PC-9 (cell line): ENCODE measurements around the gene GTF3C6.

ENCODE experiments used
- EZH2 ChIP-seq: fragments of 200-600 bp; sonication (generic); IDR thresholded peaks from 2 replicates; pipeline ENCODE4 v1.8.0; 2017; ENCODE audit warnings: antibody characterized with exemption, low read depth
- TF ChIP-seq, protein P1 (sequence below): fragments of 200-600 bp; sonication (generic); conservative IDR thresholded peaks from 2 replicates; pipeline ENCODE4 v1.6.1; 2017; ENCODE audit warnings: mixed run types, antibody characterized with exemption, mild to moderate bottlenecking, moderate library complexity

DNA sequence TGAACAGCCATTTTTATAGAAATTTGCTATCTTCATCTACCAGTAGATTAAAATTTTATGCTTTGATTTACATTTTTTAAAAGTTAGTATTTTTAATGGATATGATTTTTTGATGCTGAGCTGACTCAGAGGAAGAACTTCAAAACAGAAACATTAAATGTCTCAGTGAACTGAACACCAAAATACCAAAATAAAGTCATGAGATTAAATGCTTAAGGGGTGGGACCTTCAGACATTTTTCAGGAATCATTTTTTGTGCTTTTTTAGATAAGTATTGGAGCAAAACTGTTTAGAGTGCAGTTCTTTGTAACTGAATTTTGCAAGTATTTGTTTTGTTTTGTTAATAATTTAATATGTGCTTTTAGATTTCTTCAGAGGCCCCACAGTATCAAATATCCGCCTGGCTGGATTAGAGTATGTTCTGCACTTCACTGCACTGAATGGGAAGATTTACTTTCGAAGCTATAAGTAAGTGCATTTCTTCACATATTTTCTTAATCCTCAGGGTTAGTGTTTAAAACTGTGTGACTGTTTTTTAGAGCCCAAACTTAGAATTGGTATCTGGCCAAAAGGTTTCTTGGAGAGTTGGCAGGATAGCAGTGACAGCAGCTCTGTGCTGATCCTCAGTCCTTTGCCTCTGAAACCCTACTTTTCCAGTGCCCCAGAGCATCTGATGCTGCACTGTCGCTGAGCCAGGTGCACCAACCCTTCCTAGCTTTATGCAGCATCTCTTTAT lies 57.1 kb downstream of the GTF3C6 start:
- no peak for TF ChIP-seq EZH2
- TF ChIP-seq, protein P1, sequence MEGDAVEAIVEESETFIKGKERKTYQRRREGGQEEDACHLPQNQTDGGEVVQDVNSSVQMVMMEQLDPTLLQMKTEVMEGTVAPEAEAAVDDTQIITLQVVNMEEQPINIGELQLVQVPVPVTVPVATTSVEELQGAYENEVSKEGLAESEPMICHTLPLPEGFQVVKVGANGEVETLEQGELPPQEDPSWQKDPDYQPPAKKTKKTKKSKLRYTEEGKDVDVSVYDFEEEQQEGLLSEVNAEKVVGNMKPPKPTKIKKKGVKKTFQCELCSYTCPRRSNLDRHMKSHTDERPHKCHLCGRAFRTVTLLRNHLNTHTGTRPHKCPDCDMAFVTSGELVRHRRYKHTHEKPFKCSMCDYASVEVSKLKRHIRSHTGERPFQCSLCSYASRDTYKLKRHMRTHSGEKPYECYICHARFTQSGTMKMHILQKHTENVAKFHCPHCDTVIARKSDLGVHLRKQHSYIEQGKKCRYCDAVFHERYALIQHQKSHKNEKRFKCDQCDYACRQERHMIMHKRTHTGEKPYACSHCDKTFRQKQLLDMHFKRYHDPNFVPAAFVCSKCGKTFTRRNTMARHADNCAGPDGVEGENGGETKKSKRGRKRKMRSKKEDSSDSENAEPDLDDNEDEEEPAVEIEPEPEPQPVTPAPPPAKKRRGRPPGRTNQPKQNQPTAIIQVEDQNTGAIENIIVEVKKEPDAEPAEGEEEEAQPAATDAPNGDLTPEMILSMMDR: no peak
